Psoas muscle (tissue), 8 donors: ENCODE measurements around the gene RIMS3. TPM values are rescaled to one million over a fixed set of nuclear protein-coding genes. Genes with fewer than 3 reads are reported as not detected.

Experiments used
- ATAC-seq, 4 donors: fragments of 200-7000 bp; cut with Tn5 transposase; one replicate each; pipeline ENCODE4 v1.9.1; 2020; ENCODE audit warnings: moderate library complexity in 3 of 4, mild to moderate bottlenecking in 2 of 4
- DNase-seq, 2 donors: peaks; one replicate each; pipeline ENCODE4 v3.0.0-alpha.2; 2020
- H3K27ac ChIP-seq: fragments of 200-600 bp; one replicate; pipeline ENCODE4 v1.8.0; 2022
- H3K27me3 ChIP-seq, 3 donors: fragments of 200-600 bp in 1 of 3; one replicate each; pipeline versions ENCODE4 v1.6.1 to v1.8.0; 2013 to 2022; ENCODE audit warnings: low read length in 2 of 3, mild to moderate bottlenecking in 2 of 3, moderate library complexity in 1 of 3; ENCODE audit not compliant: insufficient read depth in 3 of 3
- H3K36me3 ChIP-seq, 2 donors: fragments of 200-600 bp in 1 of 2; one replicate each; pipeline versions ENCODE4 v1.6.1 to v1.8.0; 2013 to 2022; ENCODE audit warnings: low read depth in 1 of 2, mild to moderate bottlenecking in 1 of 2, moderate library complexity in 1 of 2; ENCODE audit not compliant: insufficient read depth in 1 of 2
- H3K4me1 ChIP-seq: fragments of 200-600 bp; one replicate; pipeline ENCODE4 v1.8.0; 2022
- H3K4me3 ChIP-seq: fragments of 200-600 bp; one replicate; pipeline ENCODE4 v1.8.0; 2022; ENCODE audit warnings: mild to moderate bottlenecking
- H3K9me3 ChIP-seq: fragments of 200-600 bp; one replicate; pipeline ENCODE4 v1.8.0; 2022
- CTCF ChIP-seq: fragments of 200-600 bp; IDR thresholded peaks from one replicate; pipeline ENCODE4 v1.8.0; 2022; ENCODE audit warnings: antibody characterized with exemption
- WGBS, 3 donors: extraction: QIAGEN DNeasy Blood & Tissue Kit; methylation state at CpG; one replicate each; pipeline versions ENCODE4 v1.1.6 to v1.1.7; 2013; 5-methylcytosine and 5-hydroxymethylcytosine counted together
- intact Hi-C, 2 donors: fragments of 100-400 bp; cut with DNase I; formaldehyde crosslinking; loops; one replicate each; pipeline versions ENCODE4 v1.11.0 to v1.14.2; 2022
- polyA plus RNA-seq, 3 donors: library from polyadenylated mRNA; stranded (reverse); fragments of 200-250 nt; gene quantifications; one replicate each; pipeline ENCODE4 v1.2.3, GENCODE V29; 2013
- total RNA-seq, 4 donors: library from RNA; stranded (reverse); fragmentation: NEBNext Ultra II Directional in 2 of 4; extraction: Animal tissue kit (Norgen Biotek cat#: 25700) in 2 of 4; gene quantifications; one replicate each; pipeline versions ENCODE4 v1.2.1 to v1.2.4, GENCODE V29; 2021 to 2023
- donor health status: healthy with polysubstance abuse.
- donor health status: DM: no; HTN: no; CAD: no; lungs with moderate emphysema.
- donor health status: Bipolar disorder and iron deficiency.
- donor health status: healthy.
- donor health status: DM: yes; HTN: yes; CAD: no.
- donor health status: DM: no; HTN: no; CAD: no.
- donor health status: DM: no; HTN: no; CAD: no.
- donor health status: DM: yes; HTN: yes; CAD: no.

Gene RIMS3
- total and polyA plus RNA-seq, 7 donors = 0.07 to 0.42 (median 0.31) TPM

- no peak for DNase-seq
- Histone ChIP-seq H3K36me3 (no peaks in the 10 kb centered on the region), H3K27me3 (peaks cover 0 to 4% (median 3%) of the 10 kb centered on the region in 3 donors), H3K27ac (no peak overlapping the region), H3K4me3 (no peak overlapping the region), H3K9me3 (no peaks in the 10 kb centered on the region), H3K4me1 (peaks cover 8% of the 10 kb centered on the region)
- WGBS, 3 donors = 47 to 49% (median 49%) methylated on average over 4 of the region's 4 CpGs
- intact Hi-C loops = no loop called here
- ATAC-seq = no peak
- TF ChIP-seq CTCF = peak; percentile 11
Measured at GRCh38 chr1:40650075-40650474, 15.4 kb downstream of the RIMS3 start.

- no peak for TF ChIP-seq CTCF
- H3K4me3 ChIP-seq = no peak overlapping the region
- no peak overlapping the region for H3K27ac ChIP-seq
- H3K9me3 ChIP-seq = no peaks in the 10 kb centered on the region
- DNase-seq = no peak
- peaks cover 0 to 4% (median 3%) of the 10 kb centered on the region in 3 donors for H3K27me3 ChIP-seq
- intact Hi-C loops = no loop called here
- ATAC-seq = no peak
- WGBS, 3 donors = 74 to 87% (median 82%) methylated on average over 5 of the region's 5 CpGs
- peaks cover 8% of the 10 kb centered on the region for H3K4me1 ChIP-seq
- no peaks in the 10 kb centered on the region for H3K36me3 ChIP-seq
Measured at GRCh38 chr1:40649592-40649930, 15.9 kb downstream of the RIMS3 start.

GRCh38 chr1:40648928-40649591, 16.4 kb downstream of the RIMS3 start:
- H3K36me3 ChIP-seq = no peaks in the 10 kb centered on the region
- H3K27ac ChIP-seq = no peak overlapping the region
- peaks cover 8% of the 10 kb centered on the region for H3K4me1 ChIP-seq
- DNase-seq = no peak
- no peak overlapping the region for H3K4me3 ChIP-seq
- intact Hi-C loops = no loop called here
- H3K27me3 ChIP-seq = peaks cover 0 to 3% (median 3%) of the 10 kb centered on the region in 3 donors
- no peaks in the 10 kb centered on the region for H3K9me3 ChIP-seq
- WGBS, 3 donors = 80 to 87% (median 83%) methylated on average over 15 of the region's 15 CpGs
- TF ChIP-seq CTCF = no peak
- no peak for ATAC-seq

- intact Hi-C loops = no loop called here
- WGBS, 3 donors = 79 to 90% (median 80%) methylated on average over 3 of the region's 3 CpGs
- no peak for TF ChIP-seq CTCF
Measured at GRCh38 chr1:40648200-40648599, 17.3 kb downstream of the RIMS3 start.

GRCh38 chr1:40646315-40646714, 19.2 kb downstream of the RIMS3 start:
- Histone ChIP-seq H3K4me3 (no peak overlapping the region), H3K27me3 (peaks cover 0 to 3% (median 0%) of the 10 kb centered on the region in 3 donors), H3K4me1 (peaks cover 5% of the 10 kb centered on the region), H3K36me3 (no peaks in the 10 kb centered on the region), H3K27ac (no peak overlapping the region), H3K9me3 (no peaks in the 10 kb centered on the region)
- WGBS, 3 donors = 70 to 85% (median 76%) methylated on average over 5 of the region's 5 CpGs
- no peak for TF ChIP-seq CTCF
- intact Hi-C loops = no loop called here
- ATAC-seq (no peak), DNase-seq (no peak)

More at GRCh38 chr1:40648200-40648599, 17.3 kb downstream of the RIMS3 start:
- ATAC-seq (no peak), DNase-seq (no peak)
- H3K27ac ChIP-seq = no peak overlapping the region
- peaks cover 0 to 3% (median under 1%) of the 10 kb centered on the region in 3 donors for H3K27me3 ChIP-seq
- no peak overlapping the region for H3K4me3 ChIP-seq
- no peaks in the 10 kb centered on the region for H3K36me3 ChIP-seq
- peaks cover 8% of the 10 kb centered on the region for H3K4me1 ChIP-seq
- H3K9me3 ChIP-seq = no peaks in the 10 kb centered on the region
